ENCODE measurements around the gene ZNF30. TPM values are rescaled to one million over a fixed set of nuclear protein-coding genes. Genes with fewer than 3 reads are reported as not detected.
"Not testable (repeated sequence)": the region's sequence is repeated elsewhere in the genome, so short reads cannot be mapped to it uniquely, and the experiment has no call there.

The ZNF30 gene
- total RNA-seq, 4 donors from 2014 or later, result 0.53 to 2.1 (median 1.8) TPM

DNA sequence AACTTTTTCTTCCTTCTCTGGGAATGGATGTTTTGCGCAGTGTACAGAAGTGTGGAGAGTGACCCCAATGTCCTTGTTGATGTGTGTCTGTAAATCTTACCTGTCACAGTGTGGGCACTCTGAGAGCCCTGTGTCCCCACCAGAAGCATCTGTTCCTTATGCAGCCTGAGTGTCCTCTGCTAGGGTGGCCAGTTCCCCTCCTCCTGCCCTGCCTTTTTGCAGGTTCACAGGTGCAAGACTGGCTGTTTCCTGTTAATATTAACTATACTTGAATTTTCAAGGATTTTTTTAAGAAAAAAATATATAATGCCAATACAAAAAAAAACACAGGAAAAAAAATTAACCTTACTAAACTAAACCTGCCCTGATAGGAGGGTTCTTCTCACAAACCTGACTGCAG is 61.4 kb downstream of the ZNF30 start:
- TF ChIP-seq POLR2A (IDR thresholded peaks at IDR 0.05), result no peak
- TF ChIP-seq, protein P1, sequence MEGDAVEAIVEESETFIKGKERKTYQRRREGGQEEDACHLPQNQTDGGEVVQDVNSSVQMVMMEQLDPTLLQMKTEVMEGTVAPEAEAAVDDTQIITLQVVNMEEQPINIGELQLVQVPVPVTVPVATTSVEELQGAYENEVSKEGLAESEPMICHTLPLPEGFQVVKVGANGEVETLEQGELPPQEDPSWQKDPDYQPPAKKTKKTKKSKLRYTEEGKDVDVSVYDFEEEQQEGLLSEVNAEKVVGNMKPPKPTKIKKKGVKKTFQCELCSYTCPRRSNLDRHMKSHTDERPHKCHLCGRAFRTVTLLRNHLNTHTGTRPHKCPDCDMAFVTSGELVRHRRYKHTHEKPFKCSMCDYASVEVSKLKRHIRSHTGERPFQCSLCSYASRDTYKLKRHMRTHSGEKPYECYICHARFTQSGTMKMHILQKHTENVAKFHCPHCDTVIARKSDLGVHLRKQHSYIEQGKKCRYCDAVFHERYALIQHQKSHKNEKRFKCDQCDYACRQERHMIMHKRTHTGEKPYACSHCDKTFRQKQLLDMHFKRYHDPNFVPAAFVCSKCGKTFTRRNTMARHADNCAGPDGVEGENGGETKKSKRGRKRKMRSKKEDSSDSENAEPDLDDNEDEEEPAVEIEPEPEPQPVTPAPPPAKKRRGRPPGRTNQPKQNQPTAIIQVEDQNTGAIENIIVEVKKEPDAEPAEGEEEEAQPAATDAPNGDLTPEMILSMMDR (IDR thresholded peaks at IDR 0.05), result no peak
- no peak overlapping the region for H3K4me3 ChIP-seq (ENCODE audit: low read depth, poor library complexity, severe bottlenecking)
- intact Hi-C loops (cut with DNase I; ENCODE audit: low total_unique reads), result no loop called here
- 95 to 100% methylated on average over 1 of the region's 1 CpG for WGBS, 2 donors
- no peak for DNase-seq (ENCODE audit: low spot score in 2 of 2)

- 52 to 66% methylated on average over 6 of the region's 6 CpGs for WGBS, 2 donors
- DNase-seq (ENCODE audit: low spot score in 2 of 2), result no peak
- no peak overlapping the region for H3K4me3 ChIP-seq (ENCODE audit: low read depth, poor library complexity, severe bottlenecking)
- intact Hi-C loops (cut with DNase I; ENCODE audit: low total_unique reads), result no loop called here
- TF ChIP-seq, protein P1 (IDR thresholded peaks at IDR 0.05), result no peak
- no peak for TF ChIP-seq POLR2A (IDR thresholded peaks at IDR 0.05)
Measured at GRCh38 chr19:34989298-34989697, 62.6 kb downstream of the ZNF30 start.

DNA sequence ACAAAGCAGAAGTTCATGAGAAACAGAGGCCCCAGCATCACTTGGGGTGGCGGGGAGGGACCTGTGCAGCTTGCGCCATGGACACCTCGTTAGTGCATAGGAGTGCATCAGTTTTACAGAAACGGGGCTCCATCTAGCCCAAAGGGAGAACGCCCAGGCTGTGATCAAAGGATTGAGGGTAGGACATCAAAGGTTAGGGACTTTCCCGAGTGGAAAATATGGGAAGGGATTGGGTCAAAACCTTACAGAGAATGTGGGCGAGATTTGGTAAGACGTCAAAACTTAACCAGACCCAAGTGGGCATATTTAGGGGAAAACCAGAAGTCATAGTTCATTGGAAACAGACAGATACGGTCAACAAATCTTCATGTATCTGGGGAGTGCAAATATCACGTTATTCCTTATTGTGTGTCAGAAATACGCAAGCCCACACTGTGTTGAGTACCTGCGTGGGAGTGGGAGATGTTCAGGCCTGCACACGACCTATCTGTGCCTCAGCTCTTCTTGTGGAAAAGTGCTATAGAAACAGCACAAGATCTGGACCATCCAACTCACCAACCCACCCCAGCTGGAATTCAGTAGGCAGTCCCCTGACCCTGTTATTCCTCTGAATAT is 64.0 kb downstream of the ZNF30 start:
- WGBS, 2 donors, result 62 to 71% methylated on average over 13 of the region's 13 CpGs
- DNase-seq (ENCODE audit: low spot score in 2 of 2), result no peak
- H3K4me3 ChIP-seq (ENCODE audit: low read depth, poor library complexity, severe bottlenecking), result no peak overlapping the region
- TF ChIP-seq POLR2A (IDR thresholded peaks at IDR 0.05), result no peak
- TF ChIP-seq, protein P1 (IDR thresholded peaks at IDR 0.05), result no peak
- intact Hi-C loops (cut with DNase I; ENCODE audit: low total_unique reads), result no loop called here

DNA sequence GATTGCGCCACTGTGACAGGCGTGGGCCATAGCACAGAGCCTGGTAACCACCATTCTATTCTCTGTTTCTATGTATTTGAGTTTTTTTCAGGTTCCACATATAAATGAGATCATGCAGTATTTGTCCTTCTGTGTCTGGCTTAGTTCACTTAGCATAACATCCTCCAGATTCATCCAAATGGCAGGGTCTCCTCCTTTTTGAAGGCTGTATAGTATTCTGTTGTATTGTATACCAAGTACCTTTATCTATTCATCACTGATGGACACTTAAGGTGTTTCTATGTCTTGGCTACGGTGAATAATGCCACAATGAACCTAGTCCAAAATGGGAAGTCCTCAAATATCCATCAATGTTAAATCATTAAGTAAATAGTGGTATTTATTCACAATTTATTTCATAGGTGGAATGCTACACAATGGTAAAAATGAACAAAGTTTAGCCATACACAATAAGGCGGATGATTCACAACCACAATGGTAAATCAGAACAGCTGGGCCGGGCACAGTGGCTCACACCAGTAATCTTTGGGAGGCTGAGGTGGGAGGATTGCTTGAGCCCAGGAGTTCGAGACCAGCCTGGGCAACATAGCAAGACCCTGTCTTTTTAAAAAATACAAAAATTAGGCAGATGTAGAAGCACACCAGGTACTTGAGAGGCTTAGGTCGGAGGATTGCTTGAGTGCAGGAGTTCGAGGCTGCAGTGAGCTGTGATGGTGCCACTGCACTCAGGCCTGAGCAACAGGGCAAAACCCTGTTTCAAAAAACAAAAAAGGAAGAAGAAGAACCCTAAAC is 65.0 kb downstream of the ZNF30 start:
- no peak overlapping the region for H3K4me3 ChIP-seq (ENCODE audit: low read depth, poor library complexity, severe bottlenecking)
- TF ChIP-seq POLR2A (IDR thresholded peaks at IDR 0.05), result no peak
- TF ChIP-seq, protein P1 (IDR thresholded peaks at IDR 0.05), result no peak
- 86 to 95% methylated on average over 8 of the region's 8 CpGs for WGBS, 2 donors
- intact Hi-C loops (cut with DNase I; ENCODE audit: low total_unique reads), result no loop called here
- no peak for DNase-seq (ENCODE audit: low spot score in 2 of 2)

GRCh38 chr19:34992582-34992981 is 65.9 kb downstream of the ZNF30 start:
- intact Hi-C loops (cut with DNase I; ENCODE audit: low total_unique reads); H3K4me3 ChIP-seq (ENCODE audit: low read depth, poor library complexity, severe bottlenecking); DNase-seq (ENCODE audit: low spot score in 2 of 2): not testable (repeated sequence)
- WGBS, 2 donors, result 93 to 95% methylated on average over 7 of the region's 7 CpGs

- TF ChIP-seq POLR2A (IDR thresholded peaks at IDR 0.05), result no peak
- TF ChIP-seq, protein P1 (IDR thresholded peaks at IDR 0.05), result no peak
- intact Hi-C loops (cut with DNase I; ENCODE audit: low total_unique reads), result no loop called here
- WGBS, 2 donors, result 65 to 89% methylated on average over 9 of the region's 9 CpGs
- no peak for DNase-seq (ENCODE audit: low spot score in 2 of 2)
- no peak overlapping the region for H3K4me3 ChIP-seq (ENCODE audit: low read depth, poor library complexity, severe bottlenecking)
Measured at GRCh38 chr19:34994286-34994642, 67.6 kb downstream of the ZNF30 start.

Other genes with a start within 250 kb of the ZNF30 start
- 1 to 10 TPM; 4.3 to 8.3 (median 6.6) TPM for gene SCGB2B2, start 249.7 kb upstream of the ZNF30 start, total RNA-seq
- gene ZNF302, start 249.2 kb upstream of the ZNF30 start, total RNA-seq, result 10 to 100 TPM in 3 of 4 donors, 1 to 10 TPM in 1; 9.2 to 21.4 (median 11.6) TPM
- 10 to 100 TPM in 3 of 4 donors, 1 to 10 TPM in 1; 5.4 to 16.8 (median 12.1) TPM for gene ZNF181, start 192.7 kb upstream of the ZNF30 start, total RNA-seq
- 10 to 100 TPM in 1 of 4 donors, 1 to 10 TPM in 3; 4.5 to 13.3 (median 6.9) TPM for gene ZNF599, start 153.7 kb upstream of the ZNF30 start, total RNA-seq
- gene ZNF792, start 37.3 kb downstream of the ZNF30 start, total RNA-seq, result 1 to 10 TPM; 2.8 to 6.7 (median 4.7) TPM
- gene GRAMD1A, start 73.4 kb downstream of the ZNF30 start, total RNA-seq, result 10 to 100 TPM; 12.6 to 49.2 (median 20.3) TPM
- gene SCN1B, start 103.6 kb downstream of the ZNF30 start, total RNA-seq, result 1 to 10 TPM; 1.1 to 4.4 (median 3.0) TPM
- 1 to 10 TPM in 2 of 4 donors, under 1 TPM in 1, not detected in 1; 0.45 to 2.0 (median 1.3) TPM for gene HPN, start 114.8 kb downstream of the ZNF30 start, total RNA-seq
- 100 to 1,000 TPM; 391 to 630 (median 546) TPM for gene FXYD3, start 188.9 kb downstream of the ZNF30 start, total RNA-seq
- gene LGI4, start 208.2 kb downstream of the ZNF30 start, total RNA-seq, result 10 to 100 TPM in 1 of 4 donors, 1 to 10 TPM in 3; 4.3 to 19.4 (median 8.9) TPM
- gene FXYD1, start 211.9 kb downstream of the ZNF30 start, total RNA-seq, result 10 to 100 TPM in 1 of 4 donors, 1 to 10 TPM in 2, not detected in 1; 5.5 to 20.9 (median 6.5) TPM
- gene FXYD7, start 216.4 kb downstream of the ZNF30 start, total RNA-seq, result 1 to 10 TPM in 1 of 4 donors, not detected in 3; 1.3 TPM
- 10 to 100 TPM; 41.4 to 59.8 (median 57.7) TPM for gene FXYD5, start 227.8 kb downstream of the ZNF30 start, total RNA-seq